ENCODE data around the gene ZSCAN1.
A peak's percentile ranks its signal among the peaks of the same experiment; 100 is the strongest.
"Not testable (repeated sequence)": the region's sequence is repeated elsewhere in the genome, so short reads cannot be mapped to it uniquely, and the experiment has no call there.

The ZSCAN1 gene

DNA sequence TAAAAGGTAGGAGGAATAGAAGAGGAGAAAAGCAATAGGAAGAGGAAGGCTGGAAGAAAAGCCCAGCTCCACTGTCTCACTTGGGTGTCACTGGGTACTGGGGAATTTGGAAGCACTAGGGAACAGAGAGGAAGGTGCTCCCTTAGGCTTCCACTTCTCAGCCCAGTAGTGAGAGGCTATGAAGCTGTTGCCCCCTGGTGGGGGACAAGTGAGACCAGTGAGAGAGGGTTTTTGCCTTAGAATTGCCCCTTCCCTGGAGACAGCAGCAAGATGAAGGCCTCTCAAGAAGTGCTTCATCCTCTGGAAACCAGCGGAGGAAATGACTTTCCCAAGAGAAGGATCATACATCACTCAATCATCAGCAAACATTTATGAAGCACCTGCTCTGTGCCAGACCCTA is 26.5 kb upstream of the ZSCAN1 start:
- H3K79me2 ChIP-seq (ENCODE audit: insufficient read depth, low read length), result peaks cover 17% of the 10 kb centered on the region
- H3K4me3 ChIP-seq (ENCODE audit: low read length, poor library complexity, severe bottlenecking), result no peak overlapping the region
- H3K9ac ChIP-seq (ENCODE audit: low read depth, low read length, poor library complexity, severe bottlenecking), result no peak overlapping the region
- peaks cover under 1% of the 10 kb centered on the region; the same call in 1 of the 2 replicates for H3K9me3 ChIP-seq (ENCODE audit: insufficient read depth, low read depth, low read length)
- H2AFZ ChIP-seq (ENCODE audit: low read length), result no peak overlapping the region
- H4K20me1 ChIP-seq (ENCODE audit: insufficient read depth, low read length, poor library complexity, severe bottlenecking), result no peaks in the 10 kb centered on the region
- H3K36me3 ChIP-seq (ENCODE audit: insufficient read depth, low read length), result 0 out of 2 replicates have a peak, but pooled peaks cover 3% of the 10 kb centered on the region
- TF ChIP-seq EZH2phosphoT487 (IDR thresholded peaks at IDR 0.05; ENCODE audit: borderline replicate concordance), result no peak
- TF ChIP-seq, protein P1, sequence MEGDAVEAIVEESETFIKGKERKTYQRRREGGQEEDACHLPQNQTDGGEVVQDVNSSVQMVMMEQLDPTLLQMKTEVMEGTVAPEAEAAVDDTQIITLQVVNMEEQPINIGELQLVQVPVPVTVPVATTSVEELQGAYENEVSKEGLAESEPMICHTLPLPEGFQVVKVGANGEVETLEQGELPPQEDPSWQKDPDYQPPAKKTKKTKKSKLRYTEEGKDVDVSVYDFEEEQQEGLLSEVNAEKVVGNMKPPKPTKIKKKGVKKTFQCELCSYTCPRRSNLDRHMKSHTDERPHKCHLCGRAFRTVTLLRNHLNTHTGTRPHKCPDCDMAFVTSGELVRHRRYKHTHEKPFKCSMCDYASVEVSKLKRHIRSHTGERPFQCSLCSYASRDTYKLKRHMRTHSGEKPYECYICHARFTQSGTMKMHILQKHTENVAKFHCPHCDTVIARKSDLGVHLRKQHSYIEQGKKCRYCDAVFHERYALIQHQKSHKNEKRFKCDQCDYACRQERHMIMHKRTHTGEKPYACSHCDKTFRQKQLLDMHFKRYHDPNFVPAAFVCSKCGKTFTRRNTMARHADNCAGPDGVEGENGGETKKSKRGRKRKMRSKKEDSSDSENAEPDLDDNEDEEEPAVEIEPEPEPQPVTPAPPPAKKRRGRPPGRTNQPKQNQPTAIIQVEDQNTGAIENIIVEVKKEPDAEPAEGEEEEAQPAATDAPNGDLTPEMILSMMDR (conservative IDR thresholded peaks at IDR 0.05; ENCODE audit: low read length), result peak; percentile 55
- no peak overlapping the region for H3K4me2 ChIP-seq (ENCODE audit: low read depth, low read length, poor library complexity, severe bottlenecking)
- peaks cover 1% of the 10 kb centered on the region for H3K27me3 ChIP-seq (ENCODE audit: insufficient read depth, low read length, poor library complexity, severe bottlenecking)
- peaks cover 10% of the 10 kb centered on the region for H3K4me1 ChIP-seq (ENCODE audit: insufficient read depth, low read length, poor library complexity, severe bottlenecking)
- no peaks in the 10 kb centered on the region for H3F3A ChIP-seq (ENCODE audit: low read depth)
- no peaks in the 10 kb centered on the region for H3K9me2 ChIP-seq (replicated peaks; ENCODE audit: low read depth, low read length)

DNA sequence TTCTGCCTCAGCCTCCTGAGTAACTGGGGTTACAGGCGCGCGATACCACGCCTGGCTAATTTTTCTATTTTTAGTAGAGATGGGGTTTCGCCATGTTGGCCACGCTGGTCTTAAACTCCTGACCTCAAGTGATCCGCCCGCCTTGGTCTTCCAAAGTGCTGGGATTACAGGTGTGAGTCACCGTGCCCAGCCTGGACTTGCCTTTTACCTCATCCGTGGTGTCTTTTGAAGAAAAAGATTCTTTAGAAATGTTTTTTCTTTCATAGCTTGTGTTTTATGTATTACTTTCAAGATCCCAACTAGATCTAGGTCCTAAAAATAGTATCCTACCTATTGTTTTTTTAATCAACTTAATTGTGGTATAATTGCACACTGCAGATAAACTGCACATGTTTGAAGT is 24.9 kb upstream of the ZSCAN1 start:
- H2AFZ ChIP-seq (ENCODE audit: low read length); H3K4me2 ChIP-seq (ENCODE audit: low read depth, low read length, poor library complexity, severe bottlenecking); H3K79me2 ChIP-seq (ENCODE audit: insufficient read depth, low read length); H3K4me3 ChIP-seq (ENCODE audit: low read length, poor library complexity, severe bottlenecking); H3K9me3 ChIP-seq (ENCODE audit: insufficient read depth, low read depth, low read length); H3F3A ChIP-seq (ENCODE audit: low read depth); H3K27me3 ChIP-seq (ENCODE audit: insufficient read depth, low read length, poor library complexity, severe bottlenecking); H3K4me1 ChIP-seq (ENCODE audit: insufficient read depth, low read length, poor library complexity, severe bottlenecking); H3K9me2 ChIP-seq (replicated peaks; ENCODE audit: low read depth, low read length); H4K20me1 ChIP-seq (ENCODE audit: insufficient read depth, low read length, poor library complexity, severe bottlenecking); H3K9ac ChIP-seq (ENCODE audit: low read depth, low read length, poor library complexity, severe bottlenecking); H3K36me3 ChIP-seq (ENCODE audit: insufficient read depth, low read length): not testable (repeated sequence)

- Histone ChIP-seq H3K36me3 (ENCODE audit: insufficient read depth, low read length) (0 out of 2 replicates have a peak, but pooled peaks cover 3% of the 10 kb centered on the region), H3K4me2 (ENCODE audit: low read depth, low read length, poor library complexity, severe bottlenecking) (no peak overlapping the region), H3K4me3 (ENCODE audit: low read length, poor library complexity, severe bottlenecking) (no peak overlapping the region), H4K20me1 (ENCODE audit: insufficient read depth, low read length, poor library complexity, severe bottlenecking) (no peaks in the 10 kb centered on the region), H3K4me1 (ENCODE audit: insufficient read depth, low read length, poor library complexity, severe bottlenecking) (no peaks in the 10 kb centered on the region), H3F3A (ENCODE audit: low read depth) (no peaks in the 10 kb centered on the region), H3K9me3 (ENCODE audit: insufficient read depth, low read depth, low read length) (peaks cover 6% of the 10 kb centered on the region; the same call in 1 of the 2 replicates), H3K27me3 (ENCODE audit: insufficient read depth, low read length, poor library complexity, severe bottlenecking) (no peaks in the 10 kb centered on the region), H3K9ac (ENCODE audit: low read depth, low read length, poor library complexity, severe bottlenecking) (no peak overlapping the region), H3K9me2 (replicated peaks; ENCODE audit: low read depth, low read length) (no peaks in the 10 kb centered on the region), H3K79me2 (ENCODE audit: insufficient read depth, low read length) (no peaks in the 10 kb centered on the region), H2AFZ (ENCODE audit: low read length) (no peak overlapping the region)
- TF ChIP-seq EZH2phosphoT487 (IDR thresholded peaks at IDR 0.05; ENCODE audit: borderline replicate concordance), result no peak
- TF ChIP-seq, protein P1 (conservative IDR thresholded peaks at IDR 0.05; ENCODE audit: low read length), result no peak
These were observed 24.5 kb upstream of the ZSCAN1 start for GRCh38 chr19:58009301-58009665.

DNA sequence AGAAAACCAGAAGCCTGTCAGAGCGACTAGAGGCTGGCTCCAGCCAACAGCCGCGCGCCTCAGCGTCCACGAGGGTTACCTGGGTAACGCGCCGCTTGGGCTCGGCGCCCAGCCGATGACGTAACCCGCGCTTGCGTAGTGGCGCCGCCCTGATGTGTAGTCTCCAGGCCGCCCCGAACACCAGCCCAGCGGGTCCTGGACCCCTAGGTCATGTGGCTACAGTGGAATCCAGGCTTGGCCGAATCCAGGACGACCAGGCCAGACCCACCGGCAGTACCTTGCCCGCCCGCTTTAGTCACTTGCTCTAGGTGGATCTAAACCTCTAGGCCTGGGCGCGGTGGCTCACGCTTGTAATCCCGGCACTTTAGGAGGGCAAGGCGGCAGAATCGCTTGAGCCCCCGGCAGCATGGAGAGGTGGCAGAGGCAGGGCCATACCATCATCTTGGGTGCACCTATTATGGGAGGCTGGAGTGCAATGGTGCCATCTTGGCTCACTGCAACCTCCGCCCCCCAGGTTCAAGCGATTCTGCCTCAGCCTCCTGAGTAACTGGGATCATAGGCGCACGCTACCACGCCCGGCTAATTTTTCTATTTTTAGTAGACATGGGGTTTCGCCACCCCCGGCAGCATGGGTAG is 24.0 kb upstream of the ZSCAN1 start:
- TF ChIP-seq EZH2phosphoT487 (IDR thresholded peaks at IDR 0.05; ENCODE audit: borderline replicate concordance), result no peak
- TF ChIP-seq, protein P1 (conservative IDR thresholded peaks at IDR 0.05; ENCODE audit: low read length), result no peak
- H2AFZ ChIP-seq (ENCODE audit: low read length), result no peak overlapping the region
- no peak overlapping the region for H3K9ac ChIP-seq (ENCODE audit: low read depth, low read length, poor library complexity, severe bottlenecking)
- H3K4me2 ChIP-seq (ENCODE audit: low read depth, low read length, poor library complexity, severe bottlenecking), result no peak overlapping the region
- H3K27me3 ChIP-seq (ENCODE audit: insufficient read depth, low read length, poor library complexity, severe bottlenecking), result no peaks in the 10 kb centered on the region
- no peaks in the 10 kb centered on the region for H3K79me2 ChIP-seq (ENCODE audit: insufficient read depth, low read length)
- H3K36me3 ChIP-seq (ENCODE audit: insufficient read depth, low read length), result 0 out of 2 replicates have a peak, but pooled peaks cover 3% of the 10 kb centered on the region
- H3K4me1 ChIP-seq (ENCODE audit: insufficient read depth, low read length, poor library complexity, severe bottlenecking), result no peaks in the 10 kb centered on the region
- no peaks in the 10 kb centered on the region for H3K9me2 ChIP-seq (replicated peaks; ENCODE audit: low read depth, low read length)
- H3K4me3 ChIP-seq (ENCODE audit: low read length, poor library complexity, severe bottlenecking), result no peak overlapping the region
- no peaks in the 10 kb centered on the region for H3F3A ChIP-seq (ENCODE audit: low read depth)
- peaks cover 6% of the 10 kb centered on the region; the same call in 1 of the 2 replicates for H3K9me3 ChIP-seq (ENCODE audit: insufficient read depth, low read depth, low read length)
- no peaks in the 10 kb centered on the region for H4K20me1 ChIP-seq (ENCODE audit: insufficient read depth, low read length, poor library complexity, severe bottlenecking)
